ENCODE data around the gene WT1. TPM values are rescaled to one million over a fixed set of nuclear protein-coding genes. Genes with fewer than 3 reads are reported as not detected.

Gene WT1
- total and polyA plus RNA-seq, 2 of the 8 experiments (the other 6 are each of a cell fraction or from before 2014, with no cell fraction given), result 0.05 to 0.17 TPM

DNA sequence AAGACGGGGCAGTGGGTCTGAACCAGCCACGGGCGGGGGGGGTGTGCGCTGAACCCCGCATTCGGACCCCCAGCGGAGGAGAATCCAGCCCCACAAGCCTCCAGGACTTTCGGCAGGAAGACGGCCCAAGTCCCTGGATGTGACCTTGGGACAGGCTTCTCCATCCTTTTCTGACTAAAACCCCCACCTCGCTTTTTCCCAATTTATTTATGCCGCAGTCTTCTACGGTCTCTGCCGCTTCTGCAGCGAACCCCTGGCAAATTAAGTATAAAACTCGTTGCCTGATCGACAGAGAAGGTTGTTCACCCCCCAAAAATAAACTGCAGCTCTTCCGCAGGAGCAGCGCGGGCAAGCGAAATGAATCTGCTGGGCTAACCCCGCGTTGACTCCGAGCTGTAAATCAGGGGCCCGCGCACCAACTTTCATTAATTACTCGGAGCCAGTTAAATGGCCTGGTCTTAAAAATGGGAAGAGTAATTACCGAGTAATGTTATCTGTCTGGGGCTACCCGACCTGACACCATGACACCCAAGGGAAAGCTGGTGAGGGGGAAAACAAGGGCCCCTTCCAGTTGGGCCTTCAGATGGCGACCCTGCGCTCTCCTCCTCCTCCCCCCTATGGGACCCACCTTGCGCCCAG is 6.6 kb downstream of the WT1 start:
- ChIA-PET POLR2A (ENCODE audit: partially characterized antibody) (interaction anchor here (1.4 to 4.6 kb wide), 3 partner anchors 8 to 14 kb away, joined by 3 to 17 read pairs (median 5); no protein-coding TSS in a partner anchor), CTCF (ENCODE audit: partially characterized antibody) (interaction anchor here (0.9 to 3.6 kb wide), 7 partner anchors 8 to 363 kb away, joined by 3 to 20 read pairs (median 4); no protein-coding TSS in a partner anchor)
- Histone ChIP-seq H3K4ac (replicated peaks; ENCODE audit: insufficient read length, low read depth, low read length) (no peak overlapping the region), H3K9ac (replicated peaks in 1 of 4; ENCODE audit: extremely low read depth in 1 of 4, low read depth in 3 of 4, low read length in 3 of 4) (no peak overlapping the region), H3K23me2 (ENCODE audit: low read depth, low read length) (peaks cover 11% of the 10 kb centered on the region; the same call in 1 of the 2 replicates), H2AK5ac (ENCODE audit: low read depth, low read length) (no peak overlapping the region), H4K5ac (ENCODE audit: insufficient read length, low read depth, low read length) (no peak overlapping the region), H3K27me3 (replicated peaks in 1 of 4; ENCODE audit: control insufficient read depth in 3 of 4, extremely low read depth in 1 of 4, insufficient read depth in 3 of 4, low read length in 3 of 4) (peaks cover 80 to 98% (median 93%) of the 10 kb centered on the region in 4 experiments), H3K36me3 (ENCODE audit: control insufficient read depth in 2 of 4, insufficient read depth in 4 of 4, low read length in 3 of 4) (0 out of 8 replicates have a peak, but pooled peaks cover 0 to 3% (median 0%) of the 10 kb centered on the region in 4 experiments), H3K79me1 (ENCODE audit: low read depth, low read length) (no peaks in the 10 kb centered on the region), H2BK120ac (replicated peaks; ENCODE audit: low read depth, low read length) (no peak overlapping the region), H3K14ac (ENCODE audit: insufficient read length) (no peak overlapping the region), H3K18ac (ENCODE audit: extremely low read depth, low read length) (no peak overlapping the region), H3K79me2 (ENCODE audit: control insufficient read depth in 1 of 2, insufficient read depth in 2 of 2, low read length in 2 of 2) (no peaks in the 10 kb centered on the region), H3K4me1 (replicated peaks in 1 of 4; ENCODE audit: control insufficient read depth in 3 of 4, insufficient read depth in 4 of 4, low read length in 3 of 4) (peaks cover 0 to 31% (median 12%) of the 10 kb centered on the region in 4 experiments; a peak in 6 of 7 replicates), H2BK20ac (ENCODE audit: low read length) (no peak overlapping the region), H3K27ac (ENCODE audit: low read depth, low read length) (no peak overlapping the region), H3K56ac (replicated peaks; ENCODE audit: insufficient read length, low read depth, low read length) (no peak overlapping the region), H2BK15ac (ENCODE audit: low read length) (peak overlapping the region; percentile 29; the same call in 1 of the 2 replicates), H3K4me3 (ENCODE audit: extremely low read depth in 1 of 4, insufficient read depth in 2 of 4, low read depth in 3 of 4, low read length in 4 of 4) (0 out of 8 replicates have a peak overlapping the region, but pooled peaks of 1 of the 4 experiments have one; percentile 57), H3K4me2 (ENCODE audit: insufficient read depth in 1 of 2, low read depth in 2 of 2, low read length in 2 of 2) (peak overlapping the region; percentile 55 to 82; a peak in 3 of 4 replicates), H4K91ac (replicated peaks; ENCODE audit: insufficient read length, low read length) (no peak overlapping the region), H4K8ac (ENCODE audit: extremely low read depth, insufficient read depth, low read length) (no peak overlapping the region), H2AFZ (ENCODE audit: low read length) (no peak overlapping the region), H2BK12ac (ENCODE audit: low read depth, low read length) (no peak overlapping the region; the same call in 1 of the 2 replicates), H3K9me3 (ENCODE audit: insufficient read depth in 2 of 2, low read depth in 1 of 2, low read length in 1 of 2) (no peaks in the 10 kb centered on the region), H4K20me1 (replicated peaks in 1 of 2; ENCODE audit: control insufficient read depth in 1 of 2, insufficient read depth in 2 of 2, low read length in 2 of 2) (peaks cover 11 to 28% of the 10 kb centered on the region in 2 experiments), H2BK5ac (ENCODE audit: low read depth, low read length) (no peak overlapping the region), H3K23ac (ENCODE audit: insufficient read length) (no peak overlapping the region)
- DNase-seq (ENCODE audit: low read depth in 1 of 2, low spot score in 2 of 2) (no peak), FAIRE-seq (no peak)
- 14% methylated on average over 25 of the region's 31 CpGs; no CpG with 5 or more reads in 1 of the 2 experiments for WGBS, 2 experiments (ENCODE audit: extremely low coverage in 1 of 2, insufficient coverage in 1 of 2, insufficient read length in 1 of 2, insufficient replicate concordance in 2 of 2, low coverage in 1 of 2, low lambda C conversion rate in 2 of 2, missing lambda C conversion rate in 1 of 2)
- peak; percentile 11; the same call in 1 of the 2 replicates for TF ChIP-seq SUZ12 (IDR thresholded peaks at IDR 0.05; ENCODE audit: low read length)

Measured in H1 (cell line).